Stimulated activated CD8-positive, alpha-beta memory T cell treated with anti-CD3 and anti-CD28 coated beads, Interleukin-4, amount 100 ng/mL, for 1 hour (primary cell): Measurements from ENCODE around the gene HDAC7.

Experiments
- DNase-seq, 2 donors: peaks; one replicate each; pipeline ENCODE4 v3.0.0-alpha.2; 2020; ENCODE audit warnings: low read depth in 2 of 2, low spot score in 1 of 2

Gene HDAC7

GRCh38 chr12:47819896-47820630 lies at the start of gene HDAC7:
Gene HDAC7, minus strand, starts transcription at chr12:47819903. Its CDS starts 118 bp downstream, at chr12:47819785.
- DNase-seq, result peak in 1 of 2 donors; percentile 49

GRCh38 chr12:47868552-47869031 lies 48.9 kb upstream of the HDAC7 start:
- no peak for DNase-seq

GRCh38 chr12:47868041-47868440 lies 48.3 kb upstream of the HDAC7 start:
- no peak for DNase-seq

GRCh38 chr12:47867495-47867941 lies 47.8 kb upstream of the HDAC7 start:
- no peak for DNase-seq

GRCh38 chr12:47864646-47865235 lies 45.0 kb upstream of the HDAC7 start:
- no peak for DNase-seq

GRCh38 chr12:47863985-47864384 lies 44.3 kb upstream of the HDAC7 start:
- DNase-seq, result no peak

- no peak for DNase-seq
Measured at GRCh38 chr12:47863467-47863866, 43.8 kb upstream of the HDAC7 start.

- no peak for DNase-seq
Measured at GRCh38 chr12:47862881-47863280, 43.2 kb upstream of the HDAC7 start.

- DNase-seq, result no peak
Measured at GRCh38 chr12:47862167-47862750, 42.6 kb upstream of the HDAC7 start.

- DNase-seq, result no peak
Measured at GRCh38 chr12:47860873-47861272, 41.2 kb upstream of the HDAC7 start.

GRCh38 chr12:47860279-47860841 lies 40.7 kb upstream of the HDAC7 start:
- DNase-seq, result no peak

GRCh38 chr12:47858511-47859266 lies 39.0 kb upstream of the HDAC7 start:
- no peak for DNase-seq

GRCh38 chr12:47856721-47857575 lies 37.2 kb upstream of the HDAC7 start:
- no peak for DNase-seq

- DNase-seq, result no peak
Measured at GRCh38 chr12:47856094-47856493, 36.4 kb upstream of the HDAC7 start.

- no peak for DNase-seq
Measured at GRCh38 chr12:47855502-47855901, 35.8 kb upstream of the HDAC7 start.

- no peak for DNase-seq
Measured at GRCh38 chr12:47854531-47854930, 34.8 kb upstream of the HDAC7 start.

GRCh38 chr12:47852096-47852571 lies 32.4 kb upstream of the HDAC7 start:
- no peak for DNase-seq

- no peak for DNase-seq
Measured at GRCh38 chr12:47851303-47851952, 31.7 kb upstream of the HDAC7 start.
